CD4-positive, alpha-beta T cell (primary cell): Measurements from ENCODE around the gene CHID1. TPM values are rescaled to one million over a fixed set of nuclear protein-coding genes. Genes with fewer than 3 reads are reported as not detected.

Experiments used
- ATAC-seq: fragments of 200-7000 bp; cut with Tn5 transposase; one replicate; pipeline ENCODE4 v1.10.0; 2022; ENCODE audit warnings: mild to moderate bottlenecking; ENCODE audit not compliant: poor library complexity
- CTCF ChIA-PET: fragments of 350-600 bp; sonication (Branson Sonifier 250); formaldehyde crosslinking; loops from one replicate; lab custom pipeline; 2021; ENCODE audit warnings: antibody characterized with exemption, inconsistent platforms; lab: Charles Lee
- POLR2A ChIA-PET: fragments of 350-600 bp; sonication (Branson Sonifier 250); formaldehyde crosslinking; loops from one replicate; lab custom pipeline; 2021; ENCODE audit warnings: antibody characterized with exemption, inconsistent platforms; lab: Charles Lee
- DNase-seq, 14 experiments: peaks; one replicate each; pipeline ENCODE4 v3.0.0-alpha.2; 2013 to 2020; ENCODE audit warnings: mixed read lengths in 2 of 14
- H3K27ac ChIP-seq, 2 donors: one replicate each; pipeline versions ENCODE4 v1.5.1 to v1.7.0; 2013; ENCODE audit warnings: low read length in 2 of 2, low read depth in 1 of 2, mild to moderate bottlenecking in 1 of 2
- H3K27me3 ChIP-seq, 2 experiments: 1 replicate in 1 of 2; 2 replicates in 1 of 2; pipeline versions ENCODE4 v1.6.1 to v1.7.0; 2013; ENCODE audit warnings: low read length in 2 of 2, control low read depth in 1 of 2, mild to moderate bottlenecking in 1 of 2, moderate library complexity in 1 of 2; ENCODE audit not compliant: insufficient read depth in 2 of 2, control insufficient read depth in 1 of 2
- H3K36me3 ChIP-seq: one replicate; pipeline ENCODE4 v1.6.1; 2013; ENCODE audit warnings: low read length, control low read depth; ENCODE audit not compliant: insufficient read depth
- H3K4me1 ChIP-seq: one replicate; pipeline ENCODE4 v1.6.1; 2013; ENCODE audit warnings: low read length, control low read depth; ENCODE audit not compliant: insufficient read depth
- H3K4me3 ChIP-seq: one replicate; pipeline ENCODE4 v1.5.1; 2013; ENCODE audit warnings: mild to moderate bottlenecking, low read length, moderate library complexity
- H3K9me3 ChIP-seq, 2 experiments: 1 replicate in 1 of 2; 2 replicates in 1 of 2; pipeline versions ENCODE4 v1.6.1 to v1.7.0; 2013; ENCODE audit warnings: low read length in 2 of 2, mild to moderate bottlenecking in 2 of 2, control low read depth in 1 of 2, moderate library complexity in 1 of 2; ENCODE audit not compliant: control insufficient read depth in 1 of 2, insufficient read depth in 1 of 2
- H3K27ac Mint-ChIP-seq: one replicate; pipeline ENCODE4 v1.8.0; 2020; ENCODE audit warnings: mixed read lengths
- H3K27me3 Mint-ChIP-seq: one replicate; pipeline ENCODE4 v1.8.0; 2021; ENCODE audit warnings: mixed read lengths
- H3K36me3 Mint-ChIP-seq: one replicate; pipeline ENCODE4 v1.8.0; 2021; ENCODE audit warnings: low read depth, mixed read lengths
- H3K4me1 Mint-ChIP-seq: one replicate; pipeline ENCODE4 v1.8.0; 2021; ENCODE audit warnings: low read depth, mixed read lengths
- H3K4me3 Mint-ChIP-seq: one replicate; pipeline ENCODE4 v1.8.0; 2020; ENCODE audit warnings: mild to moderate bottlenecking, mixed read lengths
- H3K9me3 Mint-ChIP-seq: one replicate; pipeline ENCODE4 v1.8.0; 2020; ENCODE audit warnings: mixed read lengths
- CTCF ChIP-seq: fragments of 200-600 bp; IDR thresholded peaks from one replicate; pipeline ENCODE4 v1.8.0; 2022; ENCODE audit warnings: antibody characterized with exemption, mild to moderate bottlenecking
- intact Hi-C, 2 experiments: fragments of 100-400 bp; cut with DNase I in 1 of 2; cut with micrococcal nuclease in 1 of 2; formaldehyde crosslinking; loops; one replicate each; pipeline versions ENCODE4 v1.15.1 to v1.9.0; 2023 to 2025; cut with DNase I, micrococcal nuclease
- total RNA-seq, 174 experiments: library from RNA in 2 of 174; stranded (reverse) in 2 of 174; gene quantifications; one replicate each; pipeline ENCODE4 v1.2.3 and lab custom pipeline; 2021 to 2026

The CHID1 gene
- total RNA-seq, 2 experiments from 2014 or later: 17.1 to 22.8 TPM

- Histone ChIP-seq H3K27me3 (peaks cover 0 to 5% of the 10 kb centered on the region in 2 experiments), H3K4me3 (no peak overlapping the region), H3K9me3 (no peaks in the 10 kb centered on the region), H3K36me3 (peaks cover 28% of the 10 kb centered on the region), H3K4me1 (peaks cover 44% of the 10 kb centered on the region), H3K27ac (no peak overlapping the region)
- H3K27ac Mint-ChIP-seq: no peak overlapping the region
- H3K4me1 Mint-ChIP-seq: peaks cover 17% of the 10 kb centered on the region
- H3K27me3 Mint-ChIP-seq: peaks cover 3% of the 10 kb centered on the region
- H3K9me3 Mint-ChIP-seq: no peaks in the 10 kb centered on the region
- no peak for ATAC-seq
- no peak for TF ChIP-seq CTCF
- no peak overlapping the region for H3K4me3 Mint-ChIP-seq
- DNase-seq: no peak
- H3K36me3 Mint-ChIP-seq: peaks cover 22% of the 10 kb centered on the region
- ChIA-PET CTCF (no interaction called here), POLR2A (interaction anchor here (1.5 kb wide), 1 partner anchor 18 kb away, joined by 5 read pairs; the partner anchor contains the start of gene PNPLA2)
- intact Hi-C loops: no loop called here
Observed at GRCh38 chr11:837990-838307, 72.7 kb downstream of the CHID1 start.

- TF ChIP-seq CTCF: no peak
- Mint-ChIP-seq H3K4me1 (peaks cover 17% of the 10 kb centered on the region), H3K27ac (no peak overlapping the region), H3K9me3 (no peaks in the 10 kb centered on the region), H3K27me3 (peaks cover 3% of the 10 kb centered on the region), H3K36me3 (peaks cover 22% of the 10 kb centered on the region), H3K4me3 (no peak overlapping the region)
- POLR2A ChIA-PET: interaction anchor here (1.2 to 1.5 kb wide), 2 partner anchors 17 to 18 kb away, joined by 4 to 5 read pairs; partner anchors contain the start of gene PNPLA2
- Histone ChIP-seq H3K9me3 (peaks cover 0 to 2% of the 10 kb centered on the region in 2 experiments), H3K27me3 (peaks cover 0 to 5% of the 10 kb centered on the region in 2 experiments), H3K27ac (no peak overlapping the region), H3K36me3 (peaks cover 28% of the 10 kb centered on the region), H3K4me3 (no peak overlapping the region), H3K4me1 (peaks cover 47% of the 10 kb centered on the region)
- CTCF ChIA-PET: no interaction called here
- no peak for ATAC-seq
- no peak for DNase-seq
- intact Hi-C loops: no loop called here
Observed at GRCh38 chr11:837189-837989, 73.2 kb downstream of the CHID1 start.

- Mint-ChIP-seq H3K27ac (no peak overlapping the region), H3K4me3 (no peak overlapping the region), H3K27me3 (peaks cover 10% of the 10 kb centered on the region), H3K36me3 (peaks cover 22% of the 10 kb centered on the region), H3K9me3 (no peaks in the 10 kb centered on the region), H3K4me1 (peaks cover 20% of the 10 kb centered on the region)
- ATAC-seq (no peak), DNase-seq (no peak)
- ChIA-PET CTCF (no interaction called here), POLR2A (interaction anchor here (1.2 kb wide), 1 partner anchor 17 kb away, joined by 4 read pairs; no protein-coding TSS in a partner anchor)
- Histone ChIP-seq H3K9me3 (peaks cover 0 to 8% of the 10 kb centered on the region in 2 experiments), H3K4me3 (no peak overlapping the region), H3K36me3 (peaks cover 28% of the 10 kb centered on the region), H3K27me3 (peaks cover 1 to 10% of the 10 kb centered on the region in 2 experiments), H3K4me1 (peaks cover 52% of the 10 kb centered on the region), H3K27ac (no peak overlapping the region)
- TF ChIP-seq CTCF: no peak
- intact Hi-C loops: no loop called here
Observed at GRCh38 chr11:836700-837099, 73.9 kb downstream of the CHID1 start.
